Left lung (tissue), 10 donors: ENCODE results near the gene CROCC. TPM values are rescaled to one million over a fixed set of nuclear protein-coding genes. Genes with fewer than 3 reads are reported as not detected.
"Not testable (repeated sequence)": the region's sequence is repeated elsewhere in the genome, so short reads cannot be mapped to it uniquely, and the experiment has no call there.

Experiments used
- ATAC-seq: fragments of 200-7000 bp; cut with Tn5 transposase; one replicate; pipeline ENCODE4 v1.9.1; 2020; ENCODE audit warnings: moderate library complexity
- DNase-seq, 4 donors: peaks; one replicate each; pipeline ENCODE4 v3.0.0-alpha.2; 2013 to 2020
- H3K27ac ChIP-seq, 2 donors: fragments of 200-600 bp; sonication (generic) in 1 of 2; one replicate each; pipeline versions ENCODE4 v1.5.0 to v1.8.0; 2020 to 2021
- H3K27me3 ChIP-seq, 2 donors: fragments of 200-600 bp; sonication (generic) in 1 of 2; one replicate each; pipeline versions ENCODE4 v1.5.0 to v1.8.0; 2020 to 2021
- H3K36me3 ChIP-seq, 2 donors: fragments of 200-600 bp; sonication (generic) in 1 of 2; one replicate each; pipeline versions ENCODE4 v1.5.0 to v1.8.0; 2020 to 2021
- H3K4me1 ChIP-seq, 2 donors: fragments of 200-600 bp; one replicate each; pipeline ENCODE4 v1.8.0; 2021
- H3K4me3 ChIP-seq, 2 donors: fragments of 200-600 bp; sonication (generic) in 1 of 2; one replicate each; pipeline versions ENCODE4 v1.5.0 to v1.8.0; 2020 to 2021; ENCODE audit warnings: mild to moderate bottlenecking in 1 of 2
- H3K9me3 ChIP-seq, 2 donors: fragments of 200-600 bp; sonication (generic) in 1 of 2; one replicate each; pipeline versions ENCODE4 v1.5.0 to v1.8.0; 2020 to 2021
- CTCF ChIP-seq, 2 donors: fragments of 200-600 bp; sonication (generic) in 1 of 2; IDR thresholded peaks; one replicate each; pipeline versions ENCODE4 v1.5.0 to v1.8.0; 2021; ENCODE audit warnings: antibody characterized with exemption in 2 of 2
- intact Hi-C, 2 donors: fragments of 100-400 bp; cut with DNase I; formaldehyde crosslinking; loops; one replicate each; pipeline versions ENCODE4 v1.11.2 to v1.14.2; 2022
- polyA plus RNA-seq, 6 donors: library from polyadenylated mRNA; unstranded; fragments of 120-200 nt; gene quantifications; one replicate each; pipeline ENCODE4 v1.2.1, GENCODE V29; 2013; ENCODE audit not compliant: insufficient read length in 6 of 6
- total RNA-seq, 2 donors: library from RNA; stranded (reverse); fragmentation: NEBNext Ultra II Directional; extraction: Animal tissue kit (Norgen Biotek cat#: 25700); gene quantifications; one replicate each; pipeline ENCODE4 v1.2.1, GENCODE V29; 2021
- donor health status: DM: no; HTN: yes; CAD: no.
- donor health status: DM: no; HTN: no; CAD: no.

The CROCC gene
- total and polyA plus RNA-seq, 8 donors = 19.1 to 66.2 (median 53.9) TPM

DNA sequence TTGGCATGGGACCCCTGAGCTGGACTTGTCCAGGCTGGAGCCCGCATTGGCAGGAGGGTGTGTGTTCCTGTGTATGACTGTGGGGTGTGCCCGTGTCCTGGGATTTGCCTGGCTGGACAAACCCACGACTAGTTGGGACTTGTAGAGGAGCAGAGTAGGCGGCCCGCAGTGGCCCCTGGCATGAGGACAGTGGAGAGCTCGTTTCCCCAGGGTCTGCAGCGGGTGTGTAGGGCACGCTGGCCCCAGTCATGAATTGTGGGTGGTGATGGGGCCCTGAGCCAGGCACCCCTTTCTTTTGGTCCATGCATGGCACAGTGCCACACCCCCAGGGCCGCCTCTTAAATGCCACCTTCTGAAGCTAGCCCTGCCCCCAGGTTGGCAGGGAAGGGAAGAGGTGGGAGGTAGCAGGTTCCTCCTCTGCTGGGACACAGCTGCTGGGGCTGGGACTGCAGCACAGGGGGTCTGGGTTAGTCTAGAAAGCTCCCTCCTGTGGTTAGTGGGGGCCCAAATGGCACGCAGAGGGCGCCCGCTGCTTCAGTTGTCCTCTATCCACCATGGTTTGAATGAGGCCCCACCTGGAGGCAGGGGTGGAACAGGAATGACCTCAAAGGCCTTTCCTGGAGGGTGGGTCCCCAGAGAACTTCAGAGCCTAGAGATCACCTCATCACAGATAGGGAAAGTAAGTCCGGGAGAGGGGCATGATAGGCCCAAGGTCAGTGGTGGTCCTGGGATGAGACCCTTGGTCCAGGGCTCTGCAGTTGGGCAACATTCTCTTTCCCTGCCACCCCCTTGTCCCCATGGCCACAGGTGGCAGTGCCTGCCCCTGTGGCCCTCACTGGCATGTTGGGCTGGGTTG lies 4.1 kb downstream of the CROCC start:
- TF ChIP-seq CTCF (IDR thresholded peaks at IDR 0.05) = no peak
- H3K27ac ChIP-seq = no peak overlapping the region
- ATAC-seq (no peak), DNase-seq (peak in 1 of 4 donors; percentile 76)
- H3K4me1 ChIP-seq = peaks cover 0 to 5% of the 10 kb centered on the region in 2 donors
- H3K9me3 ChIP-seq = no peaks in the 10 kb centered on the region
- no peak overlapping the region for H3K4me3 ChIP-seq
- intact Hi-C loops = no loop called here
- peaks cover 0 to 7% of the 10 kb centered on the region in 2 donors for H3K36me3 ChIP-seq
- H3K27me3 ChIP-seq = peaks cover 0 to 8% of the 10 kb centered on the region in 2 donors

DNA sequence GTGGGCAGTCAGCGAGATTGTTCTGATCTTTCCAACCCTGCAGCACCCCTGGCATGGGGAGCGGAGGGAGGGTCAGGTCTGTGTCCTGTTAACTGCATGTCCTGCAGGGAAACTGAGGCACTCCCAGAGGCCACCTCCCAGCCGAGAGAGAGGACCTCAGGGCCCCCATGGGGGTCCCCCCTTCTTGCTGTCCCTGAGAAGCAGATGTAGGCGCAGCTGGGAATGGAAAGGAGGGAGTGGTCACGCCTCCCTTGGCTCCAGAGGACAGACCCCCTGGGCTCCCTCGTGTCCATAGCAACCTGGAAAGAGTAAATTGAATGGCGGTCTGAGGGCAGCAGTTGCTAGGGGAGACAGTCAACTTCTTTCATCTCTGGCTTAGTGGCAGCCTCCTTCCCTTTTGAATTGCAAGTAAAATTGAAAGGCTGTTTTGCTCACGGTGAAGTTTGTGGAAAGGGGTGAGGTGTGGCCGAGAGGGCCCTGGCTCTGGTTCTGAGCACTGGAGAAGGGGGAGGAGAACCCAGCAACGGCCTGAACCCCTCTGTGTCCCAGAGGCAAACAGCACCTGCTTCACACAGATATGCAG lies 4.9 kb downstream of the CROCC start:
- no peak overlapping the region for H3K4me3 ChIP-seq
- H3K36me3 ChIP-seq = peaks cover 0 to 11% of the 10 kb centered on the region in 2 donors
- intact Hi-C loops = no loop called here
- no peak for TF ChIP-seq CTCF (IDR thresholded peaks at IDR 0.05)
- no peaks in the 10 kb centered on the region for H3K4me1 ChIP-seq
- DNase-seq (peak in 3 of 4 donors; percentile 54 to 82 (median 74)), ATAC-seq (no peak)
- peaks cover 0 to 8% of the 10 kb centered on the region in 2 donors for H3K27me3 ChIP-seq
- no peaks in the 10 kb centered on the region for H3K9me3 ChIP-seq
- H3K27ac ChIP-seq = no peak overlapping the region

DNA sequence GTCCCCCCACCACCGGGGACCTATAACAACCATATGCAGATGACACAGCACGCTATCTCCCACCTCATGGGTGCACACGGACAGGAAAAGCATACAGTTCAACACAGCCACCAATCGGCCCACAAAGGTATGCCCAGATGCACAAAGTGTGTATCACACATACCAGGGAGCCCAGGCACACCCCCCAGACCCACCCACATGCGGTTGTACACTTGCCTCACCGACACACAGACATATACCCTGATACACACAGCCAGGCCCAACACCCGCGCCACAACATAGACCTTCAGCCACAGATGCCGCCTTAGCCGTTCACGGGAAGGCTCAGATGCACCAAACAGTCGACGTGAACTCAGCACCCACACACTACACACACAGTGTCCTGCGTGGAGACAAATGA lies 5.5 kb downstream of the CROCC start:
- Histone ChIP-seq H3K4me1 (no peaks in the 10 kb centered on the region), H3K27ac (no peak overlapping the region), H3K27me3 (peaks cover 0 to 2% of the 10 kb centered on the region in 2 donors), H3K36me3 (peaks cover 0 to 11% of the 10 kb centered on the region in 2 donors), H3K9me3 (no peaks in the 10 kb centered on the region), H3K4me3 (no peak overlapping the region)
- TF ChIP-seq CTCF (IDR thresholded peaks at IDR 0.05) = no peak
- intact Hi-C loops = no loop called here
- peak in 1 of 4 donors; percentile 72 for DNase-seq
- no peak for ATAC-seq

DNA sequence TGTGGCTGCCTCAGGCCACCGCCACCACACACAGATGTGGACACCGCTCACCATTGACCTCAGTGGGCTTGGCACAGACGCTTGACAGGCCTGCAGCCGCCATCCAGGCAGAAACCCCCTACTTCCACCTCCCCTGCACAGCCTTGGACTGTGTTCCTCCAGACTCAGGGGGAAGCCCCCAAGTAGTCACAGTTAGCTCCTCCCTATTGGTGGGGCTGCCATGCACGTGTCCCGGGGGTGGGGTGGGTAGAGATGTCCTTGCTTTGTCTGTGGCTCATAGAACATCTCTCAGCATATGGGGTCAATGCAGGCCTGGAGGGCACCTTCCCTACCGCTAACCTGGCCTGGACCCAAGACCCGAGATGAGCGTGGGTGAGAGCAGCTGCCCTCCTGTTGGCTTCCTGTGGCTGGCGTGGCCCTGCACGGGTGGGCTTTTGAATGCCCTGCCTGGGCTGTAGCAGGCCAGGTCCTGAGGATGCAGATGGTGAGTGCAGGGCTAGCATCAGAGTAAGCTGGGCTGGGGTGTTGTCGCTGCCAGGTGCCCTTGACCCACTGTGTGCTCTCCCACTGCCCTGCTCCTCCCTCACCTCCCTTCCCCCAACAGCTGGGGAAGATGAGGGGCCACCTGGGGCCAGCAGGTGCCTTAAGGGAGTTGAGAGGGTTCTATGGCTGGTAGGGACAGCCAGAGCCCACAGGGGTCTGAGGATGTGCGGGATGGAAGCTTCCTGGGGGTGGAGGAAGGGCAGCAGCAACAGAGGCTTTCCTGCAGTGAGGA lies 6.2 kb downstream of the CROCC start:
- intact Hi-C loops = no loop called here

DNA sequence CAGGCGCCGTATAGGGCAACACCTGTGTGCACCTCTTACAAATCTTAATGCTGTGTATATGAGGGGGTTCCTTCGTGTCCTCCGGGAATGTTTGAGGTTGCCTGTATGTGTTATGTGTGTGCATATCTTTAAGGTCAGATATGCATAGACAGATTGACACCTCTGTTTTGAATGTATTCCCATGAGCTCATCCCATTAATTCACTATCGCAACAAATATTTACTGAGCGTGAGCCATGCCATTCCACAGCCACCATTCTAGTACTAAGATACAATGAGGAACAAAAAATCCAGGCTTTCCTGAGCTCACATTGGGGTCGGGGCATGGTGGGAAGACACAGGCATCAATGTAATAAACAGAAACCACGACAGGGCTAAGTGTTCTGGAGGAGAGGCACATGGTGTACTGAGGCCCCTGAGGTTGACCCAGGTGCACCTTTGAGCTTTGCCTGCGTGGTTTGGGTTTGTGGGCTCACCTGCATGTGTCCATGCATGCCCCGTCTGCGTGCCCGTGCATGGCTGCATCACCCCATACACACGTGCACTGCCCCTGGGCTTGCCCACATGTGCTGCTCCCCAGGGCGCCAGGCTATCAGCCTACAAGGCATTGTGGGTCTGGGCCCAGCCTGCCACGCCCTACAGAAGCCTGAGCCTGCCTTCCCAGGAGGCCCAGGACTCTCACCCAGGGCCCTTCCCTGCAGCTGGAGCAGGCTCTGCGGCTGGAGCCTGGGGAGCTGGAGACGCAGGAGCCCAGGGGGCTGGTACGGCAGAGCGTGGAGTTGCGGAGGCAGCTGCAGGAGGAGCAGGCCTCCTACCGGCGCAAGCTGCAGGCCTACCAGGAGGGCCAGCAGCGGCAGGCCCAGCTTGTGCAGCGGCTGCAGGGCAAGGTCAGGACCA lies 7.7 kb downstream of the CROCC start:
- ATAC-seq, H3K4me3 ChIP-seq, intact Hi-C loops: not testable (repeated sequence)

More for the DNA sequence above, 6.2 kb downstream of the CROCC start:
- no peaks in the 10 kb centered on the region for H3K27me3 ChIP-seq
- H3K27ac ChIP-seq = no peak overlapping the region
- no peaks in the 10 kb centered on the region for H3K4me1 ChIP-seq
- DNase-seq (peak in 1 of 4 donors; percentile 64), ATAC-seq (no peak)
- H3K4me3 ChIP-seq = no peak overlapping the region
- TF ChIP-seq CTCF (IDR thresholded peaks at IDR 0.05) = no peak
- H3K9me3 ChIP-seq = no peaks in the 10 kb centered on the region
- peaks cover 0 to 11% of the 10 kb centered on the region in 2 donors for H3K36me3 ChIP-seq

GRCh38 chr1:16931206-16931934 lies 9.6 kb downstream of the CROCC start:
- intact Hi-C loops, H3K4me1 ChIP-seq, H3K9me3 ChIP-seq, H3K27ac ChIP-seq, ATAC-seq, H3K27me3 ChIP-seq, H3K4me3 ChIP-seq: not testable (repeated sequence)
- peaks cover 0 to 15% of the 10 kb centered on the region in 2 donors for H3K36me3 ChIP-seq
- DNase-seq = peak in 1 of 4 donors; percentile 80

More for the DNA sequence above, 7.7 kb downstream of the CROCC start:
- DNase-seq = peak in 1 of 4 donors; percentile 77
- not testable (repeated sequence) for H3K36me3 ChIP-seq, H3K27ac ChIP-seq, H3K4me1 ChIP-seq, H3K9me3 ChIP-seq, H3K27me3 ChIP-seq

- H3K9me3 ChIP-seq, H3K27me3 ChIP-seq, H3K4me1 ChIP-seq, H3K27ac ChIP-seq, ATAC-seq, H3K4me3 ChIP-seq, intact Hi-C loops, DNase-seq: not testable (repeated sequence)
- H3K36me3 ChIP-seq = peaks cover 0 to 36% of the 10 kb centered on the region in 2 donors
Observed at GRCh38 chr1:16933945-16934344, 12.2 kb downstream of the CROCC start.
